Ovary (tissue), 9 donors: Measurements from ENCODE around the gene MRPL45. TPM values are rescaled to one million over a fixed set of nuclear protein-coding genes. Genes with fewer than 3 reads are reported as not detected.
A peak's percentile ranks its signal among the peaks of the same experiment; 100 is the strongest.

Source experiments
- DNase-seq, 5 donors: peaks; one replicate each; pipeline ENCODE4 v3.0.0-alpha.2; 2019 to 2020
- H3K27ac ChIP-seq, 2 donors: fragments of 200-600 bp; one replicate each; pipeline versions ENCODE4 v1.5.1 to v1.8.0; 2019 to 2022
- H3K27me3 ChIP-seq: fragments of 200-600 bp; one replicate; pipeline ENCODE4 v1.8.0; 2022
- H3K36me3 ChIP-seq: fragments of 200-600 bp; sonication (generic); one replicate; pipeline ENCODE4 v1.5.1; 2019
- H3K4me1 ChIP-seq: one replicate; pipeline ENCODE4 v1.8.1; 2013; ENCODE audit warnings: mild to moderate bottlenecking, moderate library complexity; ENCODE audit not compliant: insufficient read depth
- H3K4me3 ChIP-seq: fragments of 200-600 bp; sonication (generic); one replicate; pipeline ENCODE4 v1.5.1; 2017
- H3K9me3 ChIP-seq, 2 donors: fragments of 200-600 bp in 1 of 2; sonication (generic) in 1 of 2; one replicate each; pipeline versions ENCODE4 v1.5.1 to v1.8.1; 2013 to 2019; ENCODE audit warnings: mild to moderate bottlenecking in 1 of 2, moderate library complexity in 1 of 2
- CTCF ChIP-seq, 3 donors: fragments of 450-650 bp in 2 of 3; fragments of 200-600 bp in 1 of 3; IDR thresholded peaks; one replicate each; pipeline versions ENCODE4 v1.5.1 to v1.8.0; 2016 to 2022; ENCODE audit warnings: antibody characterized with exemption in 3 of 3, mild to moderate bottlenecking in 1 of 3
- EP300 ChIP-seq: sonication (generic); formaldehyde crosslinking; IDR thresholded peaks from one replicate; pipeline ENCODE4 v1.6.1; 2017; ENCODE audit warnings: antibody characterized with exemption
- POLR2A ChIP-seq: fragments of 450-650 bp; IDR thresholded peaks from one replicate; pipeline ENCODE4 v1.6.1; 2017; ENCODE audit warnings: antibody characterized with exemption, mild to moderate bottlenecking, moderate library complexity
- WGBS, 3 donors: extraction: QIAGEN DNeasy Blood & Tissue Kit in 1 of 3; methylation state at CpG; one replicate each; pipeline versions ENCODE4 v1.1.5 to v1.1.7; 2013 to 2017; 5-methylcytosine and 5-hydroxymethylcytosine counted together
- intact Hi-C, 4 donors: fragments of 100-400 bp; cut with DNase I; formaldehyde crosslinking; loops; one replicate each; pipeline versions ENCODE4 v1.11.0 to v1.15.1; 2022 to 2023
- polyA plus RNA-seq, 2 donors: library from polyadenylated mRNA; stranded (reverse); fragments of 200-250 nt in 1 of 2; fragments of 350-450 nt in 1 of 2; fragmentation: Illumina TruSeq in 1 of 2; extraction: RNeasy Lipid Tissue Mini Kit (QIAGEN cat#74804) in 1 of 2; gene quantifications; one replicate each; pipeline ENCODE4 v1.2.3, GENCODE V29; 2013 to 2014
- total RNA-seq, 7 donors: library from RNA; depleted of rRNA in 2 of 7; stranded (reverse); fragments of >200 nt in 2 of 7; fragmentation: NEBNext Ultra II Directional in 3 of 7; extraction: Animal tissue kit (Norgen Biotek cat#: 25700) in 3 of 7; gene quantifications; one replicate each; pipeline versions ENCODE4 v1.1.0 to v1.2.4, GENCODE V29; 2016 to 2023
- donor health status: DM: no; HTN: no; CAD: no; lungs with moderate emphysema.
- donor health status: DM: no; HTN: no; CAD: no.
- donor health status: Bipolar disorder and iron deficiency.
- donor health status: DM: yes; HTN: yes; CAD: no.
- donor health status: DM: no; HTN: no; CAD: no.
- donor health status: DM: yes; HTN: yes; CAD: no.

MRPL45 gene
- total and polyA plus RNA-seq, 9 donors: 24.5 to 74.5 (median 34.5) TPM

- Histone ChIP-seq H3K27me3 (no peaks in the 10 kb centered on the region), H3K36me3 (no peaks in the 10 kb centered on the region), H3K4me1 (peaks cover 5% of the 10 kb centered on the region), H3K4me3 (no peak overlapping the region), H3K9me3 (no peaks in the 10 kb centered on the region), H3K27ac (no peak overlapping the region)
- peak; percentile 71 to 88 (median 83) for DNase-seq
- intact Hi-C loops: loop anchor here in 2 of 4 donors (2.0 to 10.0 kb wide), 4 partner anchors 68 to 316 kb away; no protein-coding TSS in a partner anchor
- TF ChIP-seq POLR2A (no peak), CTCF (IDR thresholded peaks at IDR 0.05) (peak; percentile 71 to 81 (median 74))
- WGBS, 3 donors: 14 to 16% (median 15%) methylated on average over 8 of the region's 8 CpGs
Observed at GRCh38 chr17:38349097-38349730, 52.2 kb downstream of the MRPL45 start.

GRCh38 chr17:38350035-38350434 lies 53.1 kb downstream of the MRPL45 start:
- H3K27ac ChIP-seq: no peak overlapping the region
- WGBS, 3 donors: 94 to 98% (median 95%) methylated on average over 2 of the region's 2 CpGs

GRCh38 chr17:38351412-38352222 lies 54.6 kb downstream of the MRPL45 start, which contains the start of gene SOCS7:
Gene SOCS7 (plus strand): TSS chr17:38351844. CDS start chr17:38352053, 209 bp downstream.
- H3K4me1 ChIP-seq: peaks cover 11% of the 10 kb centered on the region
- WGBS, 3 donors: 1 to 2% (median 2%) methylated on average over 21 to 77 of the region's 84 CpGs
- no peaks in the 10 kb centered on the region for H3K9me3 ChIP-seq
- intact Hi-C loops: loop anchor here in 3 of 4 donors (2.0 to 10.0 kb wide), 3 partner anchors 63 to 403 kb away; partner anchors contain the start of gene PSMB3 (in 1 of the 3)
- peak within 1 kb of the TSS; percentile 64 for H3K4me3 ChIP-seq
- peak; percentile 95 to 97 (median 97) for DNase-seq
- no peaks in the 10 kb centered on the region for H3K27me3 ChIP-seq
- peak within 1 kb of the TSS; percentile 40 to 75 for H3K27ac ChIP-seq
- no peaks in the 10 kb centered on the region for H3K36me3 ChIP-seq
- TF ChIP-seq POLR2A: peak; percentile 79
- TF ChIP-seq EP300: no peak
- no peak for TF ChIP-seq CTCF (IDR thresholded peaks at IDR 0.05)

More at GRCh38 chr17:38350035-38350434, 53.1 kb downstream of the MRPL45 start:
- Histone ChIP-seq H3K4me1 (peaks cover 8% of the 10 kb centered on the region), H3K4me3 (no peak overlapping the region), H3K27me3 (no peaks in the 10 kb centered on the region), H3K9me3 (no peaks in the 10 kb centered on the region), H3K36me3 (no peaks in the 10 kb centered on the region)
- intact Hi-C loops: loop anchor here in 3 of 4 donors (2.0 to 10.0 kb wide), 3 partner anchors 65 to 405 kb away; partner anchors contain the start of gene PSMB3 (in 1 of the 3)
- no peak for DNase-seq
- no peak for TF ChIP-seq EP300
- TF ChIP-seq CTCF (IDR thresholded peaks at IDR 0.05): no peak
- TF ChIP-seq POLR2A: no peak

DNA sequence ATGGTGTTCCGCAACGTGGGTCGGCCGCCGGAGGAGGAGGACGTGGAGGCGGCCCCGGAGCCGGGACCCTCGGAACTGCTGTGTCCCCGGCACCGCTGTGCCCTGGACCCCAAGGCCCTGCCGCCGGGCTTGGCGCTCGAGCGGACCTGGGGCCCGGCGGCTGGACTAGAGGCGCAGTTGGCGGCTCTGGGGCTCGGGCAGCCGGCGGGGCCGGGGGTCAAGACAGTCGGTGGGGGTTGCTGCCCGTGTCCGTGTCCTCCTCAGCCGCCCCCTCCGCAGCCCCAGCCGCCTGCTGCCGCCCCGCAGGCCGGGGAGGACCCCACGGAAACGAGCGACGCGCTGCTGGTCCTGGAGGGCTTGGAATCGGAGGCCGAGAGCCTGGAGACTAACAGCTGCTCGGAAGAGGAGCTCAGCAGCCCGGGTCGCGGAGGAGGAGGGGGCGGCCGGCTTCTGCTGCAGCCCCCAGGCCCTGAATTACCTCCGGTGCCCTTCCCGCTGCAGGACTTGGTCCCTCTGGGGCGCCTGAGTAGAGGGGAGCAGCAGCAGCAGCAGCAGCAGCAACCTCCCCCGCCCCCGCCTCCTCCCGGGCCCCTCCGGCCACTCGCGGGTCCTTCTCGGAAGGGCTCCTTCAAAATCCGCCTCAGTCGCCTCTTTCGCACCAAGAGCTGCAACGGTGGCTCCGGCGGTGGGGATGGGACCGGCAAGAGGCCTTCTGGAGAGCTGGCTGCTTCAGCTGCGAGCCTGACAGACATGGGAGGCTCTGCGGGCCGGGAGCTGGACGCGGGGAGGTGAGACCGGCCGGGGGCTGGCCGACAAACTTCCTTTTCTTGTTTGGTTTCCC lies 55.5 kb downstream of the MRPL45 start:
- 0% methylated on average over 54 to 72 of the region's 72 CpGs for WGBS, 3 donors
- Histone ChIP-seq H3K4me1 (peaks cover 11% of the 10 kb centered on the region), H3K27me3 (no peaks in the 10 kb centered on the region), H3K36me3 (no peaks in the 10 kb centered on the region), H3K27ac (peak overlapping the region; percentile 40 to 75), H3K9me3 (no peaks in the 10 kb centered on the region), H3K4me3 (peak overlapping the region; percentile 64)
- no peak for TF ChIP-seq EP300
- TF ChIP-seq CTCF (IDR thresholded peaks at IDR 0.05): no peak
- TF ChIP-seq POLR2A: no peak
- intact Hi-C loops: loop anchor here in 2 of 4 donors (10.0 kb wide), 2 partner anchors 62 to 402 kb away; partner anchors contain the start of gene PSMB3 (in 1 of the 2)
- peak in 4 of 5 donors; percentile 29 to 52 (median 40) for DNase-seq
